ENCODE results near the gene HOXB2. TPM values are rescaled to one million over a fixed set of nuclear protein-coding genes. Genes with fewer than 3 reads are reported as not detected.

Gene HOXB2
- total RNA-seq, 1 experiment from 2014 or later = not detected

- H3K4me2 ChIP-seq (ENCODE audit: insufficient read depth, insufficient read length, low read length) = no peak overlapping the region
- H2BK12ac ChIP-seq (ENCODE audit: insufficient read length, low read depth, low read length) = no peak overlapping the region
- no peak overlapping the region for H3K27ac ChIP-seq (ENCODE audit: insufficient read length, low read depth, low read length)
- H3K27me3 Mint-ChIP-seq (ENCODE audit: low read depth) = no peaks in the 10 kb centered on the region
- H3K9me3 ChIP-seq (ENCODE audit: control insufficient read depth, low read depth, low read length) = no peaks in the 10 kb centered on the region
- H3K4me3 Mint-ChIP-seq = no peak overlapping the region
- no peak overlapping the region for H2AK5ac ChIP-seq (ENCODE audit: insufficient read length, low read length)
- no peak overlapping the region for H3K14ac ChIP-seq (ENCODE audit: insufficient read depth, low read length)
- no peak overlapping the region for H2BK5ac ChIP-seq (ENCODE audit: insufficient read length, low read length)
- no peak overlapping the region for H4K8ac ChIP-seq (replicated peaks; ENCODE audit: insufficient read length, low read depth, low read length)
- no peak for DNase-seq
- TF ChIP-seq CTCF (conservative IDR thresholded peaks at IDR 0.05) = no peak; the same call in 2 of the 3 replicates
- H3K23me2 ChIP-seq (ENCODE audit: insufficient read length, low read depth, low read length, poor library complexity, severe bottlenecking) = no peaks in the 10 kb centered on the region
- no peaks in the 10 kb centered on the region for H3K79me1 ChIP-seq (ENCODE audit: insufficient read depth, low read depth, low read length, poor library complexity, severe bottlenecking)
- H3K56ac ChIP-seq (ENCODE audit: insufficient read length, low read depth, low read length) = no peak overlapping the region
- H2BK120ac ChIP-seq (ENCODE audit: low read depth, low read length, poor library complexity, severe bottlenecking) = no peak overlapping the region
- H3T11ph ChIP-seq (ENCODE audit: low read length) = no peak overlapping the region
- H3K4me1 Mint-ChIP-seq = peaks cover 6 to 18% of the 10 kb centered on the region in 2 experiments
- peaks cover 100% of the 10 kb centered on the region for H3K27me3 ChIP-seq (ENCODE audit: insufficient read depth, low read length)
- peaks cover 4% of the 10 kb centered on the region for H4K20me1 ChIP-seq (ENCODE audit: control insufficient read depth, insufficient read depth, insufficient read length)
- H2BK15ac ChIP-seq (ENCODE audit: low read depth, low read length) = no peak overlapping the region
- no peaks in the 10 kb centered on the region; a peak in 1 of 7 replicates for H3K36me3 Mint-ChIP-seq (ENCODE audit: insufficient read depth in 1 of 3, low read depth in 3 of 3)
- H4K5ac ChIP-seq (ENCODE audit: insufficient read length, low read depth, low read length) = no peak overlapping the region
- H3K23ac ChIP-seq (ENCODE audit: insufficient read length, low read depth, low read length) = no peak overlapping the region
- no peak overlapping the region for H2BK20ac ChIP-seq (ENCODE audit: low read depth, low read length, poor library complexity, severe bottlenecking)
- H3K18ac ChIP-seq (ENCODE audit: insufficient read length, low read depth, low read length) = no peak overlapping the region
- WGBS (ENCODE audit: extremely low coverage, insufficient read length, low lambda C conversion rate) = no CpG with 5 or more reads among the region's 6 CpGs
- H3K4me1 ChIP-seq (ENCODE audit: insufficient read depth, low read length) = peaks cover 2% of the 10 kb centered on the region; the same call in 1 of the 2 replicates
- peaks cover 0 to 12% of the 10 kb centered on the region in 2 experiments; a peak in 1 of 5 replicates for H3K9me3 Mint-ChIP-seq
- H3K79me2 ChIP-seq (ENCODE audit: insufficient read depth, low read length) = no peaks in the 10 kb centered on the region
- H3K9ac ChIP-seq (ENCODE audit: extremely low read depth, insufficient read length, low read length) = no peak overlapping the region
- no peak overlapping the region for H2AFZ ChIP-seq (ENCODE audit: low read length)
- no peak overlapping the region for H3K27ac Mint-ChIP-seq
- H4K91ac ChIP-seq (ENCODE audit: insufficient read length, low read depth, low read length) = no peak overlapping the region
- H3K4ac ChIP-seq (ENCODE audit: low read depth, low read length) = no peak overlapping the region
Measured at GRCh38 chr17:48569674-48570324, 24.9 kb upstream of the HOXB2 start.
